ENCODE data around the gene GLT8D2. TPM values are rescaled to one million over a fixed set of nuclear protein-coding genes. Genes with fewer than 3 reads are reported as not detected.

Gene GLT8D2
- total RNA-seq, 1 experiment from 2014 or later, result 3.8 TPM

DNA sequence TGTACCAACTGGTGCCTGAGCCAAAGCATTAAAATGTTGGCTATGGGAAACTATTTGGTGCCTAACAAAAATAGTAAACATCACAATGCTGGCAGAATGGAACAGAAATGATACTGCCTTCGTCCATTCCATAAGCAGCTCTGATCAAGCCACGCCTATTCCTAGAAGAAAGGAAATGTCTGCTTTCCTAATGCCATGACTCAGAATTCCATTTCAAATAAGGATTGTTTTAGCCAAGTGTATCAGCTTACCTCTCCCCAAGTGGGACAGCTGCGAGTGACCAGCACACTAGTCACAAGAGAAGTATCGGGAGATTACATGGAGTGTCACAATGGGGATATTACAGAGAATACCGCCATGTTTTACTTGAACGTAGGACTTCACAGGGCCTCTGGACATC is 38.7 kb downstream of the GLT8D2 start:
- no peak overlapping the region for H3K23ac ChIP-seq (ENCODE audit: insufficient read length, low read depth, low read length)
- no peaks in the 10 kb centered on the region for H3K9me3 ChIP-seq (ENCODE audit: control insufficient read depth, low read depth, low read length)
- no peaks in the 10 kb centered on the region for H3K79me1 ChIP-seq (ENCODE audit: insufficient read depth, low read depth, low read length, poor library complexity, severe bottlenecking)
- no peak for DNase-seq
- H3K79me2 ChIP-seq (ENCODE audit: insufficient read depth, low read length), result no peaks in the 10 kb centered on the region
- no peaks in the 10 kb centered on the region for H3K4me1 Mint-ChIP-seq
- H2BK15ac ChIP-seq (ENCODE audit: low read depth, low read length), result no peak overlapping the region
- no peak overlapping the region for H3K4ac ChIP-seq (ENCODE audit: low read depth, low read length)
- H2BK5ac ChIP-seq (ENCODE audit: insufficient read length, low read length), result no peak overlapping the region
- H3K4me1 ChIP-seq (ENCODE audit: insufficient read depth, low read length), result no peaks in the 10 kb centered on the region
- H3K56ac ChIP-seq (ENCODE audit: insufficient read length, low read depth, low read length), result no peak overlapping the region
- no peaks in the 10 kb centered on the region for H3K27me3 ChIP-seq (ENCODE audit: insufficient read depth, low read length)
- no peak overlapping the region for H3T11ph ChIP-seq (ENCODE audit: low read length)
- no peak overlapping the region for H4K8ac ChIP-seq (replicated peaks; ENCODE audit: insufficient read length, low read depth, low read length)
- H3K9ac ChIP-seq (ENCODE audit: extremely low read depth, insufficient read length, low read length), result no peak overlapping the region
- no peak overlapping the region for H2BK12ac ChIP-seq (ENCODE audit: insufficient read length, low read depth, low read length)
- H3K4me2 ChIP-seq (ENCODE audit: insufficient read depth, insufficient read length, low read length), result no peak overlapping the region
- no peak overlapping the region for H3K27ac Mint-ChIP-seq
- TF ChIP-seq CTCF (conservative IDR thresholded peaks at IDR 0.05), result no peak
- no peaks in the 10 kb centered on the region for H3K23me2 ChIP-seq (ENCODE audit: insufficient read length, low read depth, low read length, poor library complexity, severe bottlenecking)
- H2BK20ac ChIP-seq (ENCODE audit: low read depth, low read length, poor library complexity, severe bottlenecking), result no peak overlapping the region
- no peak overlapping the region for H4K5ac ChIP-seq (ENCODE audit: insufficient read length, low read depth, low read length)
- peaks cover 0 to 4% (median 2%) of the 10 kb centered on the region in 3 experiments; a peak in 2 of 7 replicates for H3K36me3 Mint-ChIP-seq (ENCODE audit: insufficient read depth in 1 of 3, low read depth in 3 of 3)
- WGBS (ENCODE audit: extremely low coverage, insufficient read length, low lambda C conversion rate), result no CpG with 5 or more reads among the region's 6 CpGs
- H2BK120ac ChIP-seq (ENCODE audit: low read depth, low read length, poor library complexity, severe bottlenecking), result no peak overlapping the region
- no peak overlapping the region for H4K91ac ChIP-seq (ENCODE audit: insufficient read length, low read depth, low read length)
- H3K27me3 Mint-ChIP-seq (ENCODE audit: low read depth), result peaks cover 4% of the 10 kb centered on the region; the same call in 1 of the 2 replicates
- no peak overlapping the region for H2AFZ ChIP-seq (ENCODE audit: low read length)
- H3K14ac ChIP-seq (ENCODE audit: insufficient read depth, low read length), result no peak overlapping the region
- H3K27ac ChIP-seq (ENCODE audit: insufficient read length, low read depth, low read length), result no peak overlapping the region
- no peak overlapping the region for H2AK5ac ChIP-seq (ENCODE audit: insufficient read length, low read length)
- H4K20me1 ChIP-seq (ENCODE audit: control insufficient read depth, insufficient read depth, insufficient read length), result no peaks in the 10 kb centered on the region
- H3K9me3 Mint-ChIP-seq, result peaks cover 5 to 7% of the 10 kb centered on the region in 2 experiments; a peak in 4 of 5 replicates
- no peak overlapping the region for H3K18ac ChIP-seq (ENCODE audit: insufficient read length, low read depth, low read length)
- no peak overlapping the region for H3K4me3 Mint-ChIP-seq

Measured in H9 (cell line).